ENCODE data around the gene TUFM. TPM values are rescaled to one million over a fixed set of nuclear protein-coding genes. Genes with fewer than 3 reads are reported as not detected.
A peak's percentile ranks its signal among the peaks of the same experiment; 100 is the strongest.

The TUFM gene
- total RNA-seq, 1 experiment from 2014 or later: 361 TPM

DNA sequence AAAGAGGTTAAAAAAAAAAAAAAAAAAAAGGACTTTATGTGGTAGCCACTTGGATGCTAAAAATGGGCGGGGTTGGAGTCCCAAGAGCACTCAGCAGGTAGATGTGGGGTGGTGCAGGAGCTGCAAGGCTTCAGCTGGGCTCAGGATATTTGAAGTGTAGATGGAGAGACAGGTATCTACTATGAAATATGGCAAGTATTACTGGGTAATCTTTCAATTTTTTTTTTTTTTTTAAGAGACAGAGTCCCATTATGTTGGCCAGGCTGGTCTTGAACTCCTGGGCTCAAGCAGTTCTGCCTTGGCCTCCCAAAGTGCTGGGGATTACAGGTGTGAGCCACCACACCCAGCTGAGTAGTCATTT lies 7.6 kb downstream of the TUFM start (continued):
- no peak for TF ChIP-seq SRF (IDR thresholded peaks at IDR 0.05; ENCODE audit: low read depth)
- no peak for TF ChIP-seq CBX3 (IDR thresholded peaks at IDR 0.05; ENCODE audit: low read depth)

DNA sequence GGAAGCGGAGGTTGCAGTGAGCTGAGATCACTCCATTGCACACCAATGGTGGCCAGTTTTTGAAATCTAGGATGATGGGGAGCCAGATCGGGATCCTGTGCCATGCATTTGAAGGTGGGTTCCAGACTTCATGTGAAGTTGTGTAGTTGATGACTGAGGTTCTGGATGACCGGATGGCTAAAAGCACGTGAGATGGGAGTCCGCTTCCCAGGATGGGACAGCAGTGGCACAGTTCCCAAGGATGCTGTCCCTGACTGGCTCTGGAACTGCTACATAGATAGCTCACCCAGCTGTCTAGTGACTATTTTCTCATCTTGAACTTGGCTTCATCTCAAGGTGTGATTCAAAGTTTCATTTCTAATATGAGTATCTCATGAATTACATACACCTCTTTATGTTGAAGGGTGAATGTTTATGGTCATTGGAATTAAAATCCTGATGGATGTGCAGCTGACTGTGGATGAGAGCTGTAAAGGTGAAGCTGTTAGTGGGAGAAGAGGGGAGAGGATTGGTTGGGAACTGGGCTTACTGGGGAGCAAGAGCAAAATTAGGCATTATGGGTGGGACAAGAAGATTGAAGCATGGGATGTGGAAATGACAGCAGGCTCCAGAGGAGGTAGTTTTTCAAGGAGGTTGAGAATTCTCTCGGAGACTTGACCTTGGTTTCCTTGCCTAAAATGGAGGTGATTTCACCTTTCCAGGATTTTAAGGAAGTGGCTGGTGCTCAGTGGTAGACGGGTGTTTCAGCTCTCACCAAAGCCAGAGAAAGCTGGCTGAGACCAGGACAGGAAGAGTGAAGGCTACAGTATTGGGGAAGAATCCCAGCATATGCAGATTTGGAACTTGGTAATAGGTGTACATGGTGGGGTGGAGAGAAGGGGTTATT lies 8.2 kb downstream of the TUFM start:
- Histone ChIP-seq H3K9me3 (ENCODE audit: control insufficient read depth in 1 of 2, insufficient read depth in 1 of 2, low read depth in 1 of 2, low read length in 2 of 2) (no peaks in the 10 kb centered on the region), H3K4me2 (ENCODE audit: low read length) (no peak overlapping the region), H2AFZ (ENCODE audit: low read depth, low read length, poor library complexity, severe bottlenecking) (no peak overlapping the region), H3K9me2 (ENCODE audit: insufficient read depth) (no peaks in the 10 kb centered on the region), H3K27ac (ENCODE audit: low read depth, low read length) (no peak overlapping the region), H4K20me1 (ENCODE audit: insufficient read depth) (no peaks in the 10 kb centered on the region), H3K4me3 (replicated peaks in 1 of 2; ENCODE audit: low read depth in 1 of 2, low read length in 2 of 2) (no peak overlapping the region), H3K4me1 (ENCODE audit: control insufficient read depth in 1 of 2, insufficient read depth in 2 of 2, low read length in 2 of 2) (no peaks in the 10 kb centered on the region), H3K79me2 (ENCODE audit: insufficient read depth, low read length) (peaks cover 10% of the 10 kb centered on the region), H3K36me3 (ENCODE audit: control insufficient read depth in 1 of 2, insufficient read depth in 2 of 2, low read length in 2 of 2) (peaks cover 48 to 49% of the 10 kb centered on the region in 2 experiments), H3K27me3 (ENCODE audit: insufficient read depth, low read length) (no peaks in the 10 kb centered on the region), H3K9ac (ENCODE audit: low read length) (no peak overlapping the region)
- peak; percentile 12; the same call in 1 of the 2 replicates for TF ChIP-seq JUND (IDR thresholded peaks at IDR 0.05)
- no peak for TF ChIP-seq ZFX (IDR thresholded peaks at IDR 0.05)
- ChIA-PET POLR2A (no interaction called here), CTCF (no interaction called here), RAD21 (ENCODE audit: low non-redundant PET in 1 of 2, low total read pairs in 2 of 2, uncharacterized antibody in 2 of 2, unreplicated experiment in 2 of 2) (no interaction called here)
- no TSS peak for BruUV-seq (replicated peaks)
- ATAC-seq (no peak), DNase-seq (ENCODE audit: low read depth, low spot score) (no peak)
- intact Hi-C loops (cut with micrococcal nuclease): no loop called here

DNA sequence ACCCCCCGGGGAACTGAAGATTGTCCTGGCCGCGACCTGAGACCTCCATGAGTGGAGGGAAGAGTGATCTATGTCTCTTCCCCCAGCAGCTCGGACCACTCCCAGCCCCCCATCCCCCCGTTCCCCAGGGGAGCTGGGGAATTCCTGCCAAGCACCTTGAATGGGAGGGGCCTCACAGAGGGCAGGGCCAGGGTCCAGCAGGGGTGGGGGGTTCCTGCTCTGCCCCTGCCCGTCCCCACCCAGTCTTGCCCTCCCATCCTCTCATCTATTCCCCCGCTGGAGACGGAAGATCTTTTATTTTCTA lies 9.4 kb downstream of the TUFM start:
- POLR2A ChIA-PET: interaction anchor here (1.0 kb wide), 1 partner anchor 9 kb away, joined by 4 read pairs; the partner anchor contains the start of gene TUFM
- H3K79me2 ChIP-seq (ENCODE audit: insufficient read depth, low read length): peaks cover 22% of the 10 kb centered on the region
- ATAC-seq (no peak), DNase-seq (ENCODE audit: low read depth, low spot score) (no peak)
- H3K9ac ChIP-seq (ENCODE audit: low read length): no peak overlapping the region
- BruUV-seq (replicated peaks): TSS peak; percentile 21
- H3K4me3 ChIP-seq (replicated peaks in 1 of 2; ENCODE audit: low read depth in 1 of 2, low read length in 2 of 2): no peak overlapping the region
- RAD21 ChIA-PET (ENCODE audit: low non-redundant PET in 1 of 2, low total read pairs in 2 of 2, uncharacterized antibody in 2 of 2, unreplicated experiment in 2 of 2): no interaction called here
- CTCF ChIA-PET: no interaction called here
- TF ChIP-seq YY1 (IDR thresholded peaks at IDR 0.05; ENCODE audit: extremely low read depth, insufficient replicate concordance, low read depth, low read length) (no peak), TCF7L2 (IDR thresholded peaks at IDR 0.05; ENCODE audit: borderline replicate concordance, extremely low read depth, insufficient read depth, insufficient read length) (no peak), ZFX (IDR thresholded peaks at IDR 0.05) (no peak), POLR2A (IDR thresholded peaks at IDR 0.05; ENCODE audit: borderline replicate concordance, extremely low read depth, insufficient read depth, insufficient read length) (no peak)
- TF ChIP-seq, protein P1, sequence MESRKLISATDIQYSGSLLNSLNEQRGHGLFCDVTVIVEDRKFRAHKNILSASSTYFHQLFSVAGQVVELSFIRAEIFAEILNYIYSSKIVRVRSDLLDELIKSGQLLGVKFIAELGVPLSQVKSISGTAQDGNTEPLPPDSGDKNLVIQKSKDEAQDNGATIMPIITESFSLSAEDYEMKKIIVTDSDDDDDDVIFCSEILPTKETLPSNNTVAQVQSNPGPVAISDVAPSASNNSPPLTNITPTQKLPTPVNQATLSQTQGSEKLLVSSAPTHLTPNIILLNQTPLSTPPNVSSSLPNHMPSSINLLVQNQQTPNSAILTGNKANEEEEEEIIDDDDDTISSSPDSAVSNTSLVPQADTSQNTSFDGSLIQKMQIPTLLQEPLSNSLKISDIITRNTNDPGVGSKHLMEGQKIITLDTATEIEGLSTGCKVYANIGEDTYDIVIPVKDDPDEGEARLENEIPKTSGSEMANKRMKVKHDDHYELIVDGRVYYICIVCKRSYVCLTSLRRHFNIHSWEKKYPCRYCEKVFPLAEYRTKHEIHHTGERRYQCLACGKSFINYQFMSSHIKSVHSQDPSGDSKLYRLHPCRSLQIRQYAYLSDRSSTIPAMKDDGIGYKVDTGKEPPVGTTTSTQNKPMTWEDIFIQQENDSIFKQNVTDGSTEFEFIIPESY (IDR thresholded peaks at IDR 0.05; ENCODE audit: extremely low read depth, insufficient replicate concordance, low read length): no peak
- no peaks in the 10 kb centered on the region for H4K20me1 ChIP-seq (ENCODE audit: insufficient read depth)
- no peak overlapping the region for H3K27ac ChIP-seq (ENCODE audit: low read depth, low read length)
- no peak overlapping the region for H3K4me2 ChIP-seq (ENCODE audit: low read length)
- H3K4me1 ChIP-seq (ENCODE audit: control insufficient read depth in 1 of 2, insufficient read depth in 2 of 2, low read length in 2 of 2): no peaks in the 10 kb centered on the region
- intact Hi-C loops (cut with micrococcal nuclease): no loop called here
- no peaks in the 10 kb centered on the region for H3K9me3 ChIP-seq (ENCODE audit: control insufficient read depth in 1 of 2, insufficient read depth in 1 of 2, low read depth in 1 of 2, low read length in 2 of 2)
- H3K36me3 ChIP-seq (ENCODE audit: control insufficient read depth in 1 of 2, insufficient read depth in 2 of 2, low read length in 2 of 2): peaks cover 49 to 50% of the 10 kb centered on the region in 2 experiments
- no peaks in the 10 kb centered on the region for H3K27me3 ChIP-seq (ENCODE audit: insufficient read depth, low read length)
- H2AFZ ChIP-seq (ENCODE audit: low read depth, low read length, poor library complexity, severe bottlenecking): no peak overlapping the region
- no peaks in the 10 kb centered on the region for H3K9me2 ChIP-seq (ENCODE audit: insufficient read depth)

All from HCT116 (cell line).